ENCODE results near the gene RAB23.

DNA sequence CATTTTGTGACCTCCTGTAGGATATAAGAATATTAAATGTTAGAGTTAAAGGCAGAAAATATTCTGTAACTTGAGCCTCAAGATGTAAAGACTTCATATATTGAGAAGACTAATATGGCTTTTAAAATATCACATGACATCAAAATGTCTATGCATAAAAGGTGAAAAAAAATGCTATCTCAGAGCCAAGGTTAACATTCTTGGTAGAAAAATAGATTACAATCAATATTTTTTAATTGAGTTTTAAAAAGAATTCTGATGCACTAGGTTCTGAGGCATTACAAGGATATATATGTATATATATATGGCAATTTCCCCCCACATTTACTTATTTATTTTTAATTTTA, 46.2 kb upstream of the RAB23 start:
- TF ChIP-seq EZH2 (IDR thresholded peaks at IDR 0.05; ENCODE audit: low read depth) (no peak), CTCF (conservative IDR thresholded peaks at IDR 0.05) (no peak; the same call in 1 of the 2 replicates)
